ENCODE data around the gene RNU6-7. TPM values are rescaled to one million over a fixed set of nuclear protein-coding genes. Genes with fewer than 3 reads are reported as not detected.

The RNU6-7 gene
- total and polyA plus RNA-seq, 10 of the 15 experiments (the other 5 are each of a cell fraction or from before 2014, with no cell fraction given) = not detected

GRCh38 chr14:32249371-32249770 lies 47.5 kb downstream of the RNU6-7 start:
- H3K27me3 ChIP-seq (replicated peaks in 1 of 2; ENCODE audit: control insufficient read depth in 2 of 2, insufficient read depth in 2 of 2, low read length in 1 of 2) = no peaks in the 10 kb centered on the region
- TF ChIP-seq MEF2A (IDR thresholded peaks at IDR 0.05; ENCODE audit: insufficient read depth, low read depth, low read length) (no peak), KAT2A (conservative IDR thresholded peaks at IDR 0.05; ENCODE audit: control insufficient read depth, low read depth, low read length) (no peak), BMI1 (IDR thresholded peaks at IDR 0.05; ENCODE audit: borderline replicate concordance) (no peak), POLR2A (IDR thresholded peaks at IDR 0.05; ENCODE audit: low read depth, low read length) (no peak), POLR2AphosphoS2 (IDR thresholded peaks at IDR 0.05; ENCODE audit: low read depth, low read length) (no peak), RELA (IDR thresholded peaks at IDR 0.05; ENCODE audit: borderline replicate concordance, partially characterized antibody) (no peak), BCL3 (IDR thresholded peaks at IDR 0.05; ENCODE audit: borderline replicate concordance, insufficient read depth, low read depth, low read length, poor library complexity, severe bottlenecking) (no peak), MYB (IDR thresholded peaks at IDR 0.05; ENCODE audit: borderline replicate concordance, low read depth, low read length) (no peak), MYC (IDR thresholded peaks at IDR 0.05; ENCODE audit: insufficient read depth, insufficient read length, insufficient replicate concordance, low read length, severe bottlenecking) (no peak), TBL1XR1 (IDR thresholded peaks at IDR 0.05; ENCODE audit: low read depth, low read length) (no peak), ZNF687 (IDR thresholded peaks at IDR 0.05) (no peak), ZNF207 (IDR thresholded peaks at IDR 0.05; ENCODE audit: borderline replicate concordance) (no peak), CBX3 (IDR thresholded peaks at IDR 0.05; ENCODE audit: borderline replicate concordance, low read depth) (no peak)
- H3K9ac ChIP-seq (ENCODE audit: control insufficient read depth, insufficient read depth, low read length) = no peak overlapping the region
- FAIRE-seq (no peak), DNase-seq (ENCODE audit: low read depth, low spot score) (no peak), ATAC-seq (no peak)
- ChIA-PET CTCF (interaction anchor here (1.3 to 11.7 kb wide), 4 partner anchors 133 to 738 kb away, joined by 4 to 300 read pairs (median 130); partner anchors contain the start of gene ARHGAP5), SMC1A (ENCODE audit: uncharacterized antibody, unreplicated experiment) (interaction anchor here (0.8 to 7.6 kb wide), 3 partner anchors 22 to 299 kb away, joined by 3 to 154 read pairs (median 4); no protein-coding TSS in a partner anchor), RAD21 (ENCODE audit: unreplicated experiment) (interaction anchor here (1.3 kb wide), 1 partner anchor 50 kb away, joined by 4 read pairs; no protein-coding TSS in a partner anchor), POLR2A (no interaction called here)
- H3K27ac ChIP-seq (ENCODE audit: control insufficient read depth, insufficient read depth) = no peak overlapping the region
- no peaks in the 10 kb centered on the region for H4K20me1 ChIP-seq (ENCODE audit: control insufficient read depth, insufficient read depth)
- H3K4me3 ChIP-seq = no peak overlapping the region
- no peaks in the 10 kb centered on the region for H3K79me2 ChIP-seq (ENCODE audit: control insufficient read depth, insufficient read depth, low read length)
- 19% methylated on average over 5 of the region's 5 CpGs for WGBS (ENCODE audit: insufficient coverage, insufficient replicate concordance, low lambda C conversion rate, missing lambda C conversion rate)
- H3K4me2 ChIP-seq (ENCODE audit: control insufficient read depth, insufficient read depth) = no peak overlapping the region
- H3K36me3 ChIP-seq (ENCODE audit: control insufficient read depth in 2 of 2, insufficient read depth in 2 of 2, low read length in 1 of 2) = no peaks in the 10 kb centered on the region
- no TSS peak for BruUV-seq (replicated peaks)
- no peaks in the 10 kb centered on the region for H3K4me1 ChIP-seq (ENCODE audit: control insufficient read depth, insufficient read depth, low read length)
- no peak overlapping the region for H2AFZ ChIP-seq (ENCODE audit: control insufficient read depth, low read depth, low read length)
- in situ Hi-C loops (cut with MboI) (no loop called here), intact Hi-C loops (cut with micrococcal nuclease; ENCODE audit: unreplicated experiment) (no loop called here)
- H3K9me3 ChIP-seq (replicated peaks; ENCODE audit: control insufficient read depth, insufficient read depth, low read length) = no peaks in the 10 kb centered on the region

All from GM12878 (cell line).